ENCODE measurements around the gene STRIP2.
"Not testable (repeated sequence)": the region's sequence is repeated elsewhere in the genome, so short reads cannot be mapped to it uniquely, and the experiment has no call there.

STRIP2 gene

GRCh38 chr7:129433847-129434674, at the start of gene STRIP2:
STRIP2 (plus strand) TSS chr7:129434432; CDS start chr7:129434473, 41 bp downstream.
- peak; percentile 83 to 88 for DNase-seq

- DNase-seq: no peak
These were observed 49.1 kb upstream of the STRIP2 start for GRCh38 chr7:129385116-129385515.

GRCh38 chr7:129385598-129385997, 48.6 kb upstream of the STRIP2 start:
- no peak for DNase-seq

GRCh38 chr7:129386506-129386905, 47.7 kb upstream of the STRIP2 start:
- DNase-seq: no peak

- DNase-seq: no peak
These were observed 46.7 kb upstream of the STRIP2 start for GRCh38 chr7:129387537-129387936.

GRCh38 chr7:129388333-129389098, 45.7 kb upstream of the STRIP2 start:
- no peak for DNase-seq

- DNase-seq: no peak
These were observed 44.4 kb upstream of the STRIP2 start for GRCh38 chr7:129389829-129390228.

- DNase-seq: no peak
These were observed 43.9 kb upstream of the STRIP2 start for GRCh38 chr7:129390314-129390713.

GRCh38 chr7:129391546-129392171, 42.6 kb upstream of the STRIP2 start:
- no peak for DNase-seq

GRCh38 chr7:129393255-129393654, 41.0 kb upstream of the STRIP2 start:
- DNase-seq: no peak

- DNase-seq: no peak
These were observed 40.1 kb upstream of the STRIP2 start for GRCh38 chr7:129394101-129394500.

- no peak for DNase-seq
These were observed 39.0 kb upstream of the STRIP2 start for GRCh38 chr7:129394982-129395914.

- DNase-seq: peak in 1 of 2 donors; percentile 16
These were observed 32.8 kb upstream of the STRIP2 start for GRCh38 chr7:129401228-129401966.

- DNase-seq: peak in 1 of 2 donors; percentile 5
These were observed 32.0 kb upstream of the STRIP2 start for GRCh38 chr7:129401967-129402860.

- no peak for DNase-seq
These were observed 28.7 kb upstream of the STRIP2 start for GRCh38 chr7:129405527-129405926.

- DNase-seq: not testable (repeated sequence)
These were observed 24.0 kb upstream of the STRIP2 start for GRCh38 chr7:129410238-129410637.

GRCh38 chr7:129412501-129412900, 21.7 kb upstream of the STRIP2 start:
- DNase-seq: no peak

GRCh38 chr7:129417073-129417472, 17.2 kb upstream of the STRIP2 start:
- DNase-seq: no peak

- DNase-seq: no peak
These were observed 12.4 kb upstream of the STRIP2 start for GRCh38 chr7:129421717-129422250.

- no peak for DNase-seq
These were observed 11.5 kb upstream of the STRIP2 start for GRCh38 chr7:129422727-129423126.

Data from CD4-positive, alpha-beta T cell treated with Interleukin-4 for 1 hour (primary cell).